HepG2 (cell line): Measurements from ENCODE around the gene FGF2. TPM values are rescaled to one million over a fixed set of nuclear protein-coding genes. Genes with fewer than 3 reads are reported as not detected.

ENCODE experiments used
- KDM3A ChIP-seq: IDR thresholded peaks from 2 replicates; pipeline ENCODE4 v1.6.1; 2018; ENCODE audit warnings: low read depth, missing compliant biosample characterization
- NCOA2 ChIP-seq: sonication (generic); formaldehyde crosslinking; IDR thresholded peaks from 2 replicates; pipeline ENCODE4 v1.8.0; 2022; ENCODE audit warnings: inconsistent platforms
- NR1H2 ChIP-seq: sonication (generic); formaldehyde crosslinking; IDR thresholded peaks from 2 replicates; pipeline ENCODE4 v1.8.1; 2022; ENCODE audit warnings: low read depth, missing genetic modification reagents, borderline replicate concordance
- POLR2A ChIP-seq, 2 experiments: IDR thresholded peaks; 2 replicates each; pipeline ENCODE4 v1.6.1; 2011; ENCODE audit warnings: low read depth in 2 of 2, low read length in 2 of 2, mild to moderate bottlenecking in 1 of 2, moderate library complexity in 1 of 2; ENCODE audit not compliant: insufficient read depth in 1 of 2
- PRMT3 ChIP-seq: sonication (generic); formaldehyde crosslinking; IDR thresholded peaks from 2 replicates; pipeline ENCODE4 v1.8.1; 2022; ENCODE audit warnings: low read depth, mild to moderate bottlenecking, moderate library complexity, missing genetic modification reagents, borderline replicate concordance
- RORA ChIP-seq: sonication (generic); formaldehyde crosslinking; IDR thresholded peaks from 2 replicates; pipeline ENCODE4 v1.5.0; 2020; ENCODE audit warnings: mild to moderate bottlenecking, missing genetic modification reagents, moderate library complexity
- SP2 ChIP-seq: sonication (generic); formaldehyde crosslinking; IDR thresholded peaks from 2 replicates; pipeline ENCODE4 v1.5.1; 2020; ENCODE audit warnings: mild to moderate bottlenecking, missing genetic modification reagents
- SRY ChIP-seq: sonication (generic); formaldehyde crosslinking; IDR thresholded peaks from 2 replicates; pipeline ENCODE4 v1.8.0; 2022; ENCODE audit warnings: mild to moderate bottlenecking, missing genetic modification reagents
- ZNF251 ChIP-seq: sonication (generic); formaldehyde crosslinking; IDR thresholded peaks from 2 replicates; pipeline ENCODE4 v1.9.0; 2021; ENCODE audit warnings: mild to moderate bottlenecking, missing genetic modification reagents
- ZNF543 ChIP-seq: sonication (generic); formaldehyde crosslinking; IDR thresholded peaks from 2 replicates; pipeline ENCODE4 v1.4.0; 2020; ENCODE audit warnings: mild to moderate bottlenecking, missing genetic modification reagents
- ZNF572 ChIP-seq: sonication (generic); formaldehyde crosslinking; IDR thresholded peaks from 2 replicates; pipeline ENCODE4 v1.5.1; 2020; ENCODE audit warnings: mild to moderate bottlenecking, missing genetic modification reagents
- ZNF614 ChIP-seq: IDR thresholded peaks from 2 replicates; pipeline ENCODE4 v1.6.1; 2018; ENCODE audit warnings: missing biosample characterization, missing genetic modification reagents, inconsistent platforms, borderline replicate concordance
- ZNF850 ChIP-seq: sonication (generic); formaldehyde crosslinking; conservative IDR thresholded peaks from 2 replicates; pipeline ENCODE4 v1.9.0; 2021; ENCODE audit warnings: mild to moderate bottlenecking, missing genetic modification reagents
- polyA plus RNA-seq, 8 experiments: library from polyadenylated mRNA; depleted of rRNA in 3 of 8; stranded (reverse) in 7 of 8; unstranded in 1 of 8; fragments of >200 nt; fragmentation: Illumina TruSeq in 4 of 8; extraction: Trizol in 4 of 8; gene quantifications; 2 replicates each; pipeline versions ENCODE4 v1.2.1 to v1.2.3, GENCODE V29; 2011 to 2016; ENCODE audit warnings: low read depth in 4 of 8, missing spikeins in 1 of 8, mixed read lengths in 1 of 8; ENCODE audit not compliant: insufficient read depth in 1 of 8
- total RNA-seq, 5 experiments: library from RNA; depleted of rRNA; stranded (reverse); fragments of >200 nt; fragmentation: Illumina TruSeq; extraction: Trizol; gene quantifications; 2 replicates each; pipeline ENCODE4 v1.2.3, GENCODE V29; 2016; ENCODE audit warnings: low read depth in 1 of 5
- TF ChIP-seq, protein P1 (sequence below): sonication (generic); formaldehyde crosslinking; IDR thresholded peaks from 2 replicates; pipeline ENCODE4 v1.5.1; 2020; ENCODE audit warnings: missing genetic modification reagents, mild to moderate bottlenecking, borderline replicate concordance
- TF ChIP-seq, protein P2 (sequence below), 2 experiments: sonication (generic) in 1 of 2; formaldehyde crosslinking in 1 of 2; IDR thresholded peaks; 2 replicates each; pipeline versions ENCODE4 v1.5.1 to v1.6.1; 2011 to 2020; ENCODE audit warnings: borderline replicate concordance in 1 of 2, low read depth in 1 of 2, low read length in 1 of 2, mild to moderate bottlenecking in 1 of 2, missing genetic modification reagents in 1 of 2, moderate library complexity in 1 of 2
- TF ChIP-seq, protein P3 (sequence below), 2 experiments: sonication (generic) in 1 of 2; formaldehyde crosslinking in 1 of 2; IDR thresholded peaks; 2 replicates each; pipeline versions ENCODE4 v1.6.1 to v1.9.0; 2014 to 2022; ENCODE audit warnings: antibody characterized with exemption in 1 of 2, borderline replicate concordance in 1 of 2, inconsistent platforms in 1 of 2, low read depth in 1 of 2, missing genetic modification reagents in 1 of 2

Gene FGF2
- total and polyA plus RNA-seq, 2 of the 13 experiments (the other 11 are each of a cell fraction or from before 2014, with no cell fraction given), result 0.01 to 0.02 TPM

DNA sequence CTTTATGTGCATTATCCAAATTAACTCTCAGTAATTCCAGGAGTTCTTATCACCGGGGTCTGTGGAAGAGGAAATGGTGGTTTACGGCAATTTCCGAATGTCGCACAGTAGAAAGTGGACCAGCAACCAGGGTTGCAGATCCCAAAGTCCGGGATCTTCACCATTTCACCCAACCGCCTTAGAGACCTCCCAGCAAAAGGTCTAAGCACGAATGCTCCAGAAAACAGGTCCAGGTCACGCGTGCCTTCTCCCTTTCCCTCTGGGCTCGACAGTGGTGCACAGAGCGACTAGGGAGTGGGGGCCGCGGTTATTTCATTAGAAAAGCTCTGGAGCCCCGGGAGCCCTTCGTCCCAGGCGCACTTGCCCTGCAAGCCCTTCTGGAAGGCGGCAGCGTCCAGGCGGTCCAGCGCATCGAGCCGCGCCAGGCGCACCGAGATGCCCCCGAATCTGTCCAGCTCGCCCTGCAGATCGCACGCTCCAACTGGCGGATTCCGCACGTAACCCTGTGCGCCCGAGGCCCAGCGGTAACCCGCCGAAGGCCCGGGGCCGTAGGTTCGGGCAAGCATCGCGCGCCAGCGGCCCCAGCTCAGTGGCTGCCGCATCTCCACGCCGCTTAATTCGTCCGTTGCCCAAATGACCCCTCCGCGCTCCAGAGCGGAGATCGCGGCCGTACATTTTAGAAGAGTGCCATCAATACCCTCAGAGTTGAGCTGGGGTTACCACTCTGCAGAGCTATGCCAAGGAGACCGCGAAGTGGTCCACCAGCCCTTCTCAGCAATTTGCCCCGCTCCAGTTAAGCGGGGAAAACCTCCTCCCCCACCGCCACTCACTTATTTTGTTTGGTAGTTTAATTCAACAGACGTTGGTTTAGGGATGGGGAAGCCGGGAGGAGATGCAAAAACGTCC lies 95.6 kb downstream of the FGF2 start, which contains the start of gene NUDT6 (continued):
- TF ChIP-seq NCOA2 (CRISPR knock-in tag) (no peak), RORA (CRISPR knock-in tag) (0 out of 2 replicates have a peak, but pooled peaks have one; percentile 46), SRY (CRISPR knock-in tag) (0 out of 2 replicates have a peak, but pooled peaks have one; percentile 56), ZNF543 (CRISPR knock-in tag) (no peak; the same call in 1 of the 2 replicates), ZNF572 (CRISPR knock-in tag) (no peak), ZNF850 (no peak), POLR2A (IDR thresholded peaks at IDR 0.05; ENCODE audit: insufficient read depth in 1 of 2, low read depth in 2 of 2, low read length in 2 of 2) (peak; percentile 77 to 83), SP2 (CRISPR knock-in tag) (no peak), NR1H2 (CRISPR knock-in tag) (peak; percentile 69; the same call in 1 of the 2 replicates), PRMT3 (CRISPR knock-in tag) (peak; percentile 85; the same call in 1 of the 2 replicates), ZNF614 (CRISPR knock-in tag) (no peak), KDM3A (CRISPR knock-in tag) (no peak), ZNF251 (no peak)
- TF ChIP-seq, protein P1, sequence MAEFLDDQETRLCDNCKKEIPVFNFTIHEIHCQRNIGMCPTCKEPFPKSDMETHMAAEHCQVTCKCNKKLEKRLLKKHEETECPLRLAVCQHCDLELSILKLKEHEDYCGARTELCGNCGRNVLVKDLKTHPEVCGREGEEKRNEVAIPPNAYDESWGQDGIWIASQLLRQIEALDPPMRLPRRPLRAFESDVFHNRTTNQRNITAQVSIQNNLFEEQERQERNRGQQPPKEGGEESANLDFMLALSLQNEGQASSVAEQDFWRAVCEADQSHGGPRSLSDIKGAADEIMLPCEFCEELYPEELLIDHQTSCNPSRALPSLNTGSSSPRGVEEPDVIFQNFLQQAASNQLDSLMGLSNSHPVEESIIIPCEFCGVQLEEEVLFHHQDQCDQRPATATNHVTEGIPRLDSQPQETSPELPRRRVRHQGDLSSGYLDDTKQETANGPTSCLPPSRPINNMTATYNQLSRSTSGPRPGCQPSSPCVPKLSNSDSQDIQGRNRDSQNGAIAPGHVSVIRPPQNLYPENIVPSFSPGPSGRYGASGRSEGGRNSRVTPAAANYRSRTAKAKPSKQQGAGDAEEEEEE, result no peak
- TF ChIP-seq, protein P2, sequence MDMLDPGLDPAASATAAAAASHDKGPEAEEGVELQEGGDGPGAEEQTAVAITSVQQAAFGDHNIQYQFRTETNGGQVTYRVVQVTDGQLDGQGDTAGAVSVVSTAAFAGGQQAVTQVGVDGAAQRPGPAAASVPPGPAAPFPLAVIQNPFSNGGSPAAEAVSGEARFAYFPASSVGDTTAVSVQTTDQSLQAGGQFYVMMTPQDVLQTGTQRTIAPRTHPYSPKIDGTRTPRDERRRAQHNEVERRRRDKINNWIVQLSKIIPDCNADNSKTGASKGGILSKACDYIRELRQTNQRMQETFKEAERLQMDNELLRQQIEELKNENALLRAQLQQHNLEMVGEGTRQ (IDR thresholded peaks at IDR 0.05; ENCODE audit: low read depth, low read length), result no peak
- TF ChIP-seq, protein P2 (CRISPR knock-in tag; IDR thresholded peaks at IDR 0.05; ENCODE audit: borderline replicate concordance), result no peak
- TF ChIP-seq, protein P3, sequence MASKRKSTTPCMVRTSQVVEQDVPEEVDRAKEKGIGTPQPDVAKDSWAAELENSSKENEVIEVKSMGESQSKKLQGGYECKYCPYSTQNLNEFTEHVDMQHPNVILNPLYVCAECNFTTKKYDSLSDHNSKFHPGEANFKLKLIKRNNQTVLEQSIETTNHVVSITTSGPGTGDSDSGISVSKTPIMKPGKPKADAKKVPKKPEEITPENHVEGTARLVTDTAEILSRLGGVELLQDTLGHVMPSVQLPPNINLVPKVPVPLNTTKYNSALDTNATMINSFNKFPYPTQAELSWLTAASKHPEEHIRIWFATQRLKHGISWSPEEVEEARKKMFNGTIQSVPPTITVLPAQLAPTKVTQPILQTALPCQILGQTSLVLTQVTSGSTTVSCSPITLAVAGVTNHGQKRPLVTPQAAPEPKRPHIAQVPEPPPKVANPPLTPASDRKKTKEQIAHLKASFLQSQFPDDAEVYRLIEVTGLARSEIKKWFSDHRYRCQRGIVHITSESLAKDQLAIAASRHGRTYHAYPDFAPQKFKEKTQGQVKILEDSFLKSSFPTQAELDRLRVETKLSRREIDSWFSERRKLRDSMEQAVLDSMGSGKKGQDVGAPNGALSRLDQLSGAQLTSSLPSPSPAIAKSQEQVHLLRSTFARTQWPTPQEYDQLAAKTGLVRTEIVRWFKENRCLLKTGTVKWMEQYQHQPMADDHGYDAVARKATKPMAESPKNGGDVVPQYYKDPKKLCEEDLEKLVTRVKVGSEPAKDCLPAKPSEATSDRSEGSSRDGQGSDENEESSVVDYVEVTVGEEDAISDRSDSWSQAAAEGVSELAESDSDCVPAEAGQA (IDR thresholded peaks at IDR 0.05; ENCODE audit: low read depth), result peak; percentile 51; the same call in 1 of the 2 replicates
- TF ChIP-seq, protein P3 (CRISPR knock-in tag; IDR thresholded peaks at IDR 0.05; ENCODE audit: borderline replicate concordance), result no peak
